Endothelial cell of umbilical vein (primary cell): ENCODE data around the gene CC2D1A.

Source experiments
- CTCF ChIP-seq, 2 donors: IDR thresholded peaks; 1 replicate in 1 of 2; 2 replicates in 1 of 2; pipeline ENCODE4 v1.5.1; 2011; ENCODE audit warnings: low read length in 2 of 2, mild to moderate bottlenecking in 2 of 2, moderate library complexity in 2 of 2, control low read depth in 1 of 2, inconsistent platforms in 1 of 2, low read depth in 1 of 2; ENCODE audit not compliant: insufficient read depth in 1 of 2; ENCODE audit errors: extremely low read depth in 1 of 2
- EZH2 ChIP-seq: IDR thresholded peaks from 2 replicates; pipeline ENCODE4 v1.6.1; 2012; ENCODE audit warnings: borderline replicate concordance, low read depth, mild to moderate bottlenecking, moderate library complexity, low read length, inconsistent platforms; ENCODE audit not compliant: severe bottlenecking
- FOS ChIP-seq: IDR thresholded peaks from 2 replicates; pipeline ENCODE4 v1.6.1; 2011; ENCODE audit warnings: mild to moderate bottlenecking, low read length, moderate library complexity, borderline replicate concordance; ENCODE audit not compliant: insufficient read depth
- GATA2 ChIP-seq: IDR thresholded peaks from 2 replicates; pipeline ENCODE4 v1.7.0; 2011; ENCODE audit warnings: low read depth, mild to moderate bottlenecking, moderate library complexity, mixed read lengths, low read length; ENCODE audit not compliant: insufficient read length, insufficient read depth
- JUN ChIP-seq: IDR thresholded peaks from 2 replicates; pipeline ENCODE4 v1.6.1; 2011; ENCODE audit warnings: borderline replicate concordance, low read depth; ENCODE audit not compliant: insufficient read length, insufficient read depth
- MAX ChIP-seq: IDR thresholded peaks from 2 replicates; pipeline ENCODE4 v1.6.1; 2011; ENCODE audit not compliant: insufficient read depth, insufficient read length
- MYC ChIP-seq: IDR thresholded peaks from one replicate; pipeline ENCODE4 v1.6.1; 2011; ENCODE audit warnings: mild to moderate bottlenecking, low read depth, low read length
- POLR2A ChIP-seq: IDR thresholded peaks from 2 replicates; pipeline ENCODE4 v1.6.1; 2012; ENCODE audit warnings: low read depth, mild to moderate bottlenecking, control low read depth, low read length
- POLR2AphosphoS5 ChIP-seq: IDR thresholded peaks from 2 replicates; pipeline ENCODE4 v1.6.1; 2012; ENCODE audit warnings: low read depth, mild to moderate bottlenecking, control low read depth, low read length, moderate library complexity; ENCODE audit not compliant: insufficient read depth

GRCh38 chr19:13957051-13957450 is 51.0 kb downstream of the CC2D1A start:
- TF ChIP-seq CTCF (IDR thresholded peaks at IDR 0.05; ENCODE audit: extremely low read depth in 1 of 2, insufficient read depth in 1 of 2, low read depth in 1 of 2, low read length in 2 of 2) (no peak), POLR2AphosphoS5 (no peak), POLR2A (no peak), EZH2 (no peak), MAX (no peak), FOS (no peak), MYC (no peak), GATA2 (no peak), JUN (no peak)
